HG03520 (cell line): ENCODE data around the gene THPO.

Source experiments
- ATAC-seq: cut with Tn5 transposase; IDR thresholded peaks from one replicate; pipeline ENCODE4 v1.9.1; 2021; ENCODE audit warnings: mild to moderate bottlenecking, moderate library complexity; ENCODE audit not compliant: unreplicated experiment

Gene THPO

DNA sequence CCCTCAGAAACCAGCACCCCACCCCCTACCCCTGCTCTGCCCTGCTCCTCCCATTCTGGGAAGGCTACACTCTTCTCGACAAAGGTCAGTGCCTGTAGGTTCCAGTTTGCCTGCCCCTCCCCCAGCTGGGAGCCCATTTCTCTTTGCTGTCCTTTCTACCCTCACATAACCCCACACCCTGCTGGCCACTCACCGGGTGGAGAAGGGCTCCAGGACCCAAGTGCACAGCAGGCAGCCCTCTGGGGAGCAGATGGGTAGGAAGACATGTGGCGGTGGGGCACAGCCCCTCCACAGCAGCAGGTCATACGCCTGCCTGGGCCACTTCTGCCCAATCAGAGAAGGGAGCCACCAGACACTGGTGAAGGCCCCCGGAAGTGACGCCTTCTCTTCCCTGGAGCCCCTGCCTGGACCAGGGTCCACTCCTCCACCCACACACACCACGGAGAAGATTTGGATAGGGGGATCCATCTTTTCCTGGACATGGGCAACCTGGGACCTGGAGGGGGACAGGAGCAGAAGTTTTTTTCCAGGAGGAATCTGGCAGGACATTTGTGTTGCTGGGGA lies at the start of gene THPO:
Gene THPO, minus strand, starts transcription at position 326 of the 564 bp plus-strand sequence. CDS start 1,948 bp downstream, outside the sequence.
- no peak for ATAC-seq

GRCh38 chr3:184426691-184427141 lies 48.7 kb upstream of the THPO start:
- ATAC-seq, result no peak

GRCh38 chr3:184423561-184423960 lies 45.6 kb upstream of the THPO start:
- ATAC-seq, result no peak

DNA sequence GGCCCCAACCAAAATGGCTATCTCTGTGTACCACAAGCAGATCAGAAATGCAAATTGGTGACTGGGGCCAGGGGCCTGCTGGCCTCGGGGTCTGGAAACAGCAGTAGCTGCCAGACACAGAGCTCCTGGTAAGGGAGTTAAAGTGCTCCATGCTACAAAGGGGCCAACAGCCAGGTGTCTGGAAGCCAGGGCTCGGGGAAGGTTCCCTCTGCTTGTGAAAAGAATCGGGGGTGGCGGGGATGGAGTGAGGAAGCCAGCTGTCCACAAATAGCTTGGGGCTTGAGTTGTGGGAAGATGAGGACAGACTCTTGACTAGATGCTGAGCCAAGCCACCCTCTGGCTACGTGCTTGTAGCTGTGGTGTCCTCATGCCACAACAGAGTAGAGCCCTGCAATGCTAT lies 41.2 kb upstream of the THPO start:
- no peak for ATAC-seq

GRCh38 chr3:184417619-184418327 lies 39.8 kb upstream of the THPO start:
- ATAC-seq, result peak; percentile 82

GRCh38 chr3:184415203-184415490 lies 37.1 kb upstream of the THPO start:
- no peak for ATAC-seq

- no peak for ATAC-seq
These were observed 36.6 kb upstream of the THPO start for GRCh38 chr3:184414418-184415202.

DNA sequence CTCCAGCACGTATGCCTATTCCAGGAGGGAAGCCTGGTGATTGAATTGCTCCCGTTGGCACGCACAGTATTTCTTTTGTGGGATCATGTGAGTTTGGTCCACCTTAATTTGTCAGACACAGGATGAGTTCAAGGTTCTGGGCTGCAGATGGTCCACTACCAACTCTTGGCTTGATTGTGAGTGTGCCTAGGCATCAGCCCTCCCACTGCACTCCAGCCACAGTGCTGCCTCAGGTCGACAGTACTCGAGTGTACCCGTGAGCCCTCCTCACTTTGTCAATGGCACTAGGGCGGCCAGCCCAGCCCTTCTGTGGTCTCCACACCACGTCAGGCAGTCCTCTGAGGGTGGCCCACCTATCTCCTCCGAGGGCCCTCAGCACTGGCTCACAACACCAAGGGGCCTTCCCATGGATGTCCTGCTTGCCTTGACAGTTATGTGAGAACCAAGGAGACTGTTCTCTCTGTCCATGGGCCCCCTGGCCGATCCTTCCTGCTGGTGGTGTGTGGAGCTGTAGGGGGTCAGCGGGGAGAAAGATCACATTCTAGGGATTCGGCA lies 32.0 kb upstream of the THPO start:
- ATAC-seq, result no peak

DNA sequence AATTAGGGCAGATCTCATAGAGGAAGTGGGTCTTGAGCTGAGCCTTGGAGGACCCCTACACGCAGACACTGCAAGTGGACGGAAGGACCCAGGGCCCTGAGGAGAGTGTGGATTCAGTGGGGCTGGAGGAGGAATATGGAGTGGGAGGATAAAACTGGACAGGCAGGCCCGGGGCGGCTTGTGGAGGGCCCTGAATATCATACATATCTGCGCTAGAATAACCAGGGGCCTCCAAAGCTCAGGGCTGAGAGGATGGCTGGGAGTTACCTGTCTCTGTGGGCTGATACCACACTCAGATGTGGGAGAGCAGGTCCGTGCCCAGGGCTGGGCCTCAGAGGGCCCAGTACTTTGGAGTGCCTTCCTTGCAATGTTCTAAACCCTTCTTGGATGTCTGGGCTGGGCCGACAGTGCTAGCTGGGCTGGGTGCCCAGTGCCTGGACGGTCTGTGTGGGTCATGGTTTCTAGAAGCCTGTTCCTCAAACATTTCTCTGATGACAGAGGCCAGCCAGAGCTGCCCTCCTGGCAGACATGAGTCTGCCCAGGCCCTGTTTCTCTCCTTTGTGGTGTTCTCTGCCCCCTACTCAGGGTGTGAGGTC lies 31.4 kb upstream of the THPO start:
- no peak for ATAC-seq

DNA sequence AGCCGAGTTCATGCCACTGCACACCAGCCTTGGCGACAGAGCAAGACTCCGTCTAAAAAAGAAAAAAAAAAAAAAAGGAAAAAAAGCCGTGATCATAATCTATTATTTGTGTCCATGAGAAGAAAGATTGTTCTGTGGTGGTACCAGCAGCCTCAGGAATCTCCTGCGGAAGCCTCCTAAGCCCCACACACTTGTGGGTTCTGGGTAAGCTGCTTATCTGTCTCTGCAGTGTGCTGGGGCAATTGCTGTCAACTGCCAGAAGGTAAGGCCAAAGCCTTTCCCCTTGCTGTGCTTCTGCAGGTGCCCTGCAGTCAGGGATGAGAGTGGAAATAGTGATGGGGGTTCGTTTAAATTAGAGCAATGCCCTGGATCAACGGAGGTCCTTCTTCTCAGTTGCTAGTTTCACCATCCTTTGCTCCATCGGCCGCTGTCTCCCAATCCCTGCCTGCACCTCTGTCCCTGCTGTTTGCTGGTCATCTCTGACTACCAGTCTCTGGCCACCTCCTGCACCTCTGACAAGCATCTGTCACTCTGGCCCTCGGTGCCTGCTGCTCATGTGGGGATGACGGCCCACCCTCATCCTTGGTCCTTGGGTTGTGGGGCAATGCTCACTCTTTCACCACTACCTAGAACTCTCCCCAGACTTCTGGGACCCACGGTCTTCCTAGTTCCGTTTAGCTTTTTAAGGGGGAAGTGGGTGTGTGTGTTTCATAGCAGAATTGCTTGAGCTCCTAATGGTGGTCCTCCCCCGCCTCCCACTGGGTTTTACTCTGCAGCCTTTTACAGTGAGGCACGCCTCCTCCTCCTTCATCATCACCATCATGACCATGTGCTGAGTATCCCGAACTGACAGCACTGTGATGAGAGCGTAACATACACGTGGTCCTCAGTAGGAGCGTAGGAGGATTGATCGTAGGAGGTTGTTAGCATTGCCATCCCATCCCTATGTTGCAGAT lies 27.3 kb upstream of the THPO start:
- no peak for ATAC-seq

- ATAC-seq, result no peak
These were observed 21.4 kb upstream of the THPO start for GRCh38 chr3:184399410-184399809.

GRCh38 chr3:184395320-184395660 lies 17.3 kb upstream of the THPO start:
- ATAC-seq, result no peak

DNA sequence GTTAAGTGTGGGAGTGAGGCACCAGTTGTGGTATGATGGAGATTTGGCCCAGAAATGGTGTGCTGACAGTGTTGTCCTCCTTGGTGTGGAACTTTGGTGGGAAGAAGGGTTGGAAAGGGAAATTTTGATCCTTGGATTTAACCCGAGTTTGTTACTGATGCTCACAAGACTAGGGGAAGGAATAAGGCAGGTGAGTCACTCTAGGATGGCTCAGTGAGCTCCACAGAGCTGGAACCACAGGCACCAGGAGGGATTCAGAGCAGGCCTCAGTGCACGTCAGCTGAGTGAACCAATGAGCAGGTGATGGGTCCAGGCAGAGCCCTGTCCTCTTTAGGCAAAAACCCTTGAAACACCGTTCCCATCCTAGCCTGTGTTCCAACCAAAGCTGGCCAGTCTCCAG lies 13.3 kb upstream of the THPO start:
- ATAC-seq, result no peak

GRCh38 chr3:184389935-184390528 lies 12.0 kb upstream of the THPO start:
- no peak for ATAC-seq

DNA sequence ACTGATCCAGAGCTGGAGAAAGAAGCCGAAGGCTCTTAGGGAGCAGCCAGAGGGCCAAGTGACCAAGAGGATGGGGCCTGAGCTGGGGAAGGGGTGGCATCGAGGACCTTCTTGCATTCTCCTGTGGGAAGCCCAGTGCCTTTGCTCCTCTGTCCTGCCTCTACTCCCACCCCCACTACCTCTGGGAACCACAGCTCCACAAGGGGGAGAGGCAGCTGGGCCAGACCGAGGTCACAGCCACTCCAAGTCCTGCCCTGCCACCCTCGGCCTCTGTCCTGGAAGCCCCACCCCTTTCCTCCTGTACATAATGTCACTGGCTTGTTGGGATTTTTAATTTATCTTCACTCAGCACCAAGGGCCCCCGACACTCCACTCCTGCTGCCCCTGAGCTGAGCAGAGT lies 11.4 kb upstream of the THPO start:
- ATAC-seq, result no peak

DNA sequence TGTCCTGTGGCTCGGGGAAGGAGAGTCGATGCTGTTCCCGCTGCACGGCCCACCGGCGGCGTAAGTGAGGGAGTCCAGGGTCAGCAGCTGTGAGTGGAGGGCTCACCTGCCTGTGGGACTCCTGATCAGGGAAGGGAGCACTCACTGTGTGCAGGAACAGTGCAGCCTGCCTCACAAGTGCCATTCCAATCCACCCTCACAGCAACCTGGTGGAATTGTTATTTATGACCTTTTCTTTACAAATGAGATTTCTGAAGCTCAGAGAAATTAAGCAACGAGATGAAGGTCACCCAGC lies 10.9 kb upstream of the THPO start:
- ATAC-seq, result no peak

DNA sequence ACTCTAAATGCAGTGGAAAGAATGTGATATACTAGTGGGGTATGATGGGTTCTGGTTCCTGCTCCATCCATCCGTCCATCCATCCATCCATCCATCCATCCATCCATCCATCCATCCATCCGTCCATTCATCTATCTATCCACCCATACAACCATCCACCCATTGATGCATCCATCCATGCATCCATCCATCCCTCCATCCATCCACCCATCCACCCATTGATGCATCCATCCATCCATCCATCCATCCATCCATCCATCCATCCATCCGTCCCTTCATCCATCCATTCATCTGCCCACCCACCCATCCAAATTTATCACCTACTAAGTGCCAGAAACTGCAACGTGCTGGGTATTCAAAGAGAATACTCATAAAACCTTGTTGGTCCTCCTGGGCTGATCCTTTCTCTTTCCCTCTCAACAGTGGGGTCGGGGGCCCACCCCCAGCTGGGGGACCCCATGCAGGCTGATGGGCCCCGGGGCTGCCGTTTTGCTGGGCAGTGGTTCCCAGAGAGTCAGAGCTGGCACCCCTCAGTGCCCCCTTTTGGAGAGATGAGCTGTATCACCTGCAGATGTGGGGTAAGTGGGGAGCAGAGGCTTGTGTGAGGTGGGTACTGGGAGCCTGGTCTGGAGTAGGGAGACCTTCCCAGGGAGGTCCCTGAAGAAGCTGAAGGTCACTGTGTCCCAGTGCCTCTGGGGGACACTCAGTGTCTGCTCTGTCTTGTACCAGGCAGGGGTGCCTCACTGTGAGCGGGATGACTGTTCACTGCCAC lies 10.3 kb upstream of the THPO start:
- ATAC-seq, result no peak

DNA sequence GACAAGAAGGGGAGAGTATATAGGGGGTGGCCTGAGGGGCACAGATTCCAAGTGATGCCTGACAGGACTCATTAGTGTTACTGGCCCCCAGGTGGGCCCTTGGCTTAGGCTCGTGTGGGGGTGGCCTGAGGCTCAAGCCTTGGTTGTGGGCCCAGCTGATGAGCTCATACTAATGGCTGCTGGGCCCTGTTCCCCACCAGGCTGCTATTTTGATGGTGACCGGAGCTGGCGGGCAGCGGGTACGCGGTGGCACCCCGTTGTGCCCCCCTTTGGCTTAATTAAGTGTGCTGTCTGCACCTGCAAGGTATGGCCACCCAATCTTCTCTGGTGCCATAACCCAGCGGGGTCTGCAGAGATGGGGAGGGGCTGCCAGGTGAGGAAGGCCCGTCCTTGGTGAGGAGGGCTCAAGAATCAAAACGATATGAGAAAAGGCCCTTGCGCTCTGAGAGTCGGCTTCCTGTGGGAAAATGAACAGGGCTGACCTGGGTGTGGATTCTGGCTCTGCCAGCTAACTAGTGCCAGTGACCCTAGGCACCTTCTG lies 9.2 kb upstream of the THPO start:
- ATAC-seq, result no peak

GRCh38 chr3:184386047-184386806 lies 8.2 kb upstream of the THPO start:
- ATAC-seq, result no peak
